IMR-90 (cell line): ENCODE results near the gene RBM15B. TPM values are rescaled to one million over a fixed set of nuclear protein-coding genes. Genes with fewer than 3 reads are reported as not detected.

Experiments
- ATAC-seq: fragments of 200-7000 bp; cut with Tn5 transposase; 2 replicates; pipeline ENCODE4 v1.9.1; 2020; ENCODE audit warnings: low read depth, mild to moderate bottlenecking, moderate library complexity
- BruUV-seq: library from RNA; stranded (reverse); fragments of 400-500 nt; replicated peaks from 2 replicates; lab custom pipeline; 2021; lab: Mats Ljungman, UMichigan
- CTCF ChIA-PET: fragments of 300-600 bp; formaldehyde crosslinking; extraction: SDS; loops from one replicate; lab custom pipeline; 2021; ENCODE audit warnings: antibody characterized with exemption; lab: Yijun Ruan, JAX
- POLR2A ChIA-PET: fragments of 300-600 bp; sonication (Branson Sonifier 250); formaldehyde crosslinking; loops from one replicate; lab custom pipeline; 2022; ENCODE audit warnings: antibody characterized with exemption; ENCODE audit not compliant: unreplicated experiment; lab: Charles Lee
- DNase-seq: peaks from one replicate; pipeline ENCODE4 v3.0.0; 2013
- H2AFZ ChIP-seq: replicated peaks from 2 replicates; pipeline ENCODE3; 2013; ENCODE audit warnings: low read length, mild to moderate bottlenecking; ENCODE audit not compliant: poor library complexity
- H2AK5ac ChIP-seq: 2 replicates; pipeline ENCODE4 v1.6.1; 2013; ENCODE audit warnings: low read depth, low read length, inconsistent platforms
- H2AK9ac ChIP-seq: replicated peaks from 2 replicates; pipeline ENCODE3; 2013; ENCODE audit warnings: mild to moderate bottlenecking, low read depth, low read length, moderate library complexity; ENCODE audit not compliant: poor library complexity
- H2BK120ac ChIP-seq: 2 replicates; pipeline ENCODE4 v1.6.1; 2013; ENCODE audit warnings: low read depth, low read length, inconsistent platforms
- H2BK15ac ChIP-seq: 3 replicates; pipeline ENCODE4 v1.6.1; 2013; ENCODE audit warnings: low read depth, low read length, inconsistent platforms
- H2BK20ac ChIP-seq: 2 replicates; pipeline ENCODE4 v1.6.1; 2013; ENCODE audit warnings: low read depth, mild to moderate bottlenecking, inconsistent platforms, low read length, moderate library complexity
- H2BK5ac ChIP-seq: 2 replicates; pipeline ENCODE4 v1.6.1; 2013; ENCODE audit warnings: mild to moderate bottlenecking, low read depth, low read length, inconsistent platforms; ENCODE audit not compliant: poor library complexity, severe bottlenecking
- H3K14ac ChIP-seq: replicated peaks from 2 replicates; pipeline ENCODE4 v1.6.1; 2013; ENCODE audit warnings: low read depth, low read length, inconsistent platforms
- H3K18ac ChIP-seq: 2 replicates; pipeline ENCODE4 v1.6.1; 2013; ENCODE audit warnings: low read depth, low read length, control low read depth
- H3K23ac ChIP-seq: 2 replicates; pipeline ENCODE4 v1.6.1; 2013; ENCODE audit warnings: low read depth, low read length, inconsistent platforms
- H3K27ac ChIP-seq: 2 replicates; pipeline ENCODE4 v1.5.1; 2013; ENCODE audit warnings: mild to moderate bottlenecking, control low read depth, low read length; ENCODE audit not compliant: insufficient read depth
- H3K27me3 ChIP-seq: 2 replicates; pipeline ENCODE4 v1.6.1; 2013; ENCODE audit warnings: low read length; ENCODE audit not compliant: control insufficient read depth, insufficient read depth
- H3K36me3 ChIP-seq: 2 replicates; pipeline ENCODE4 v1.6.1; 2013; ENCODE audit warnings: low read length, mixed read lengths; ENCODE audit not compliant: control insufficient read depth, insufficient read depth
- H3K4ac ChIP-seq: 2 replicates; pipeline ENCODE4 v1.6.1; 2013; ENCODE audit warnings: low read depth, low read length, inconsistent platforms
- H3K4me1 ChIP-seq: 2 replicates; pipeline ENCODE4 v1.6.1; 2013; ENCODE audit warnings: low read length, mixed read lengths; ENCODE audit not compliant: control insufficient read depth, insufficient read depth
- H3K4me2 ChIP-seq: 2 replicates; pipeline ENCODE4 v1.6.1; 2013; ENCODE audit warnings: low read depth, mild to moderate bottlenecking, control low read depth, low read length, moderate library complexity
- H3K4me3 ChIP-seq: 2 replicates; pipeline ENCODE4 v1.5.1; 2013; ENCODE audit warnings: low read depth, mild to moderate bottlenecking, control low read depth, low read length, moderate library complexity; ENCODE audit not compliant: insufficient read depth
- H3K56ac ChIP-seq: 2 replicates; pipeline ENCODE4 v1.6.1; 2013; ENCODE audit warnings: low read length, inconsistent platforms; ENCODE audit not compliant: insufficient read depth; ENCODE audit errors: extremely low read depth
- H3K79me1 ChIP-seq, 2 experiments: 2 replicates each; pipeline ENCODE4 v1.6.1; 2013; ENCODE audit warnings: low read length in 2 of 2, inconsistent platforms in 1 of 2, low read depth in 1 of 2
- H3K9ac ChIP-seq: 2 replicates; pipeline ENCODE4 v1.6.1; 2013; ENCODE audit warnings: low read depth, low read length, control low read depth
- H3K9me1 ChIP-seq: 2 replicates; pipeline ENCODE4 v1.6.1; 2013; ENCODE audit warnings: low read length, inconsistent platforms; ENCODE audit not compliant: insufficient read depth
- H3K9me3 ChIP-seq: 2 replicates; pipeline ENCODE4 v1.6.1; 2013; ENCODE audit warnings: low read length; ENCODE audit not compliant: control insufficient read depth, insufficient read depth
- H4K20me1 ChIP-seq: 2 replicates; pipeline ENCODE4 v1.6.1; 2013; ENCODE audit warnings: low read length, inconsistent platforms; ENCODE audit not compliant: insufficient read depth
- H4K5ac ChIP-seq: 2 replicates; pipeline ENCODE4 v1.6.1; 2013; ENCODE audit warnings: mild to moderate bottlenecking, low read depth, low read length, control low read depth
- H4K8ac ChIP-seq, 2 experiments: 2 replicates each; pipeline ENCODE4 v1.6.1; 2013; ENCODE audit warnings: low read depth in 2 of 2, low read length in 2 of 2, control low read depth in 1 of 2, inconsistent platforms in 1 of 2
- H4K91ac ChIP-seq: 2 replicates; pipeline ENCODE4 v1.6.1; 2013; ENCODE audit warnings: low read depth, low read length, inconsistent platforms; ENCODE audit not compliant: insufficient read depth
- BHLHE40 ChIP-seq: fragments of 150-350 bp; IDR thresholded peaks from 2 replicates; pipeline ENCODE4 v1.6.1; 2016; ENCODE audit warnings: mild to moderate bottlenecking, low read depth, low read length
- CTCF ChIP-seq: conservative IDR thresholded peaks from 2 replicates; pipeline ENCODE4 v1.5.1; 2012; ENCODE audit warnings: mild to moderate bottlenecking, low read depth, low read length, improper control_type of control experiment
- ELK1 ChIP-seq: fragments of 150-350 bp; IDR thresholded peaks from 2 replicates; pipeline ENCODE4 v1.6.1; 2016; ENCODE audit warnings: low read depth, mild to moderate bottlenecking, low read length, moderate library complexity, borderline replicate concordance
- FOS ChIP-seq: fragments of 150-350 bp; IDR thresholded peaks from 2 replicates; pipeline ENCODE4 v1.6.1; 2016; ENCODE audit warnings: low read depth, low read length
- MAFK ChIP-seq: IDR thresholded peaks from 2 replicates; pipeline ENCODE4 v1.6.1; 2012; ENCODE audit warnings: low read depth, low read length, improper control_type of control experiment
- POLR2A ChIP-seq: IDR thresholded peaks from 2 replicates; pipeline ENCODE4 v1.6.1; 2012; ENCODE audit warnings: mild to moderate bottlenecking, low read depth, low read length
- RFX5 ChIP-seq: IDR thresholded peaks from 2 replicates; pipeline ENCODE4 v1.8.0; 2012; ENCODE audit warnings: low read depth, mild to moderate bottlenecking, low read length, moderate library complexity
- SMC3 ChIP-seq: fragments of 150-350 bp; IDR thresholded peaks from 2 replicates; pipeline ENCODE4 v1.6.1; 2016; ENCODE audit warnings: low read depth, mild to moderate bottlenecking, antibody characterized with exemption, low read length, moderate library complexity
- USF2 ChIP-seq: fragments of 150-350 bp; IDR thresholded peaks from 2 replicates; pipeline ENCODE4 v1.6.1; 2017; ENCODE audit warnings: mild to moderate bottlenecking, antibody characterized with exemption, low read length, low read depth
- WGBS, 2 experiments: methylation state at CpG; one replicate each; pipeline versions ENCODE4 v1.1.5 to v1.1.7; 2013; ENCODE audit warnings: missing lambda C conversion rate in 2 of 2; ENCODE audit not compliant: insufficient read length in 1 of 2; ENCODE audit errors: extremely low coverage in 2 of 2; 5-methylcytosine and 5-hydroxymethylcytosine counted together
- dilution Hi-C: fragments of 300-500 bp; cut with HindIII; formaldehyde crosslinking; loops from one replicate; pipeline ENCODE4 v1.14.3; 2018; ENCODE audit warnings: low sequenced_read_pairs; ENCODE audit not compliant: unreplicated experiment
- in situ Hi-C: fragments of 300-500 bp; cut with MboI; formaldehyde crosslinking; loops from 3 replicates; pipeline ENCODE4 v1.14.3; 2019; ENCODE audit warnings: low sequenced_read_pairs, inconsistent platforms, mixed read lengths
- intact Hi-C: fragments of 100-400 bp; cut with micrococcal nuclease; formaldehyde crosslinking; loops from 2 replicates; pipeline ENCODE4 v1.10.0; 2022
- polyA plus RNA-seq, 3 experiments: library from polyadenylated mRNA; depleted of rRNA; stranded (reverse); fragments of >200 nt; gene quantifications; 2 replicates each; pipeline ENCODE4 v1.2.3, GENCODE V29; 2012; ENCODE audit warnings: low replicate concordance in 1 of 3
- total RNA-seq: library from RNA; depleted of rRNA; stranded (reverse); fragments of >200 nt; gene quantifications from 2 replicates; pipeline ENCODE4 v1.2.3, GENCODE V29; 2012

Gene RBM15B
- total and polyA plus RNA-seq, 2 of the 4 experiments (the other 2 are of a cell fraction), result 16.2 to 17.4 TPM

- DNase-seq (no peak), ATAC-seq (no peak)
- peaks cover 14% of the 10 kb centered on the region for H3K27me3 ChIP-seq
- H2BK20ac ChIP-seq, result no peak overlapping the region
- dilution Hi-C loops, result loop anchor here (25.0 kb wide), 1 partner anchor 249 kb away; no protein-coding TSS in a partner anchor
- no peak overlapping the region for H2AK5ac ChIP-seq
- CTCF ChIA-PET, result interaction anchor here (0.9 kb wide), 1 partner anchor 51 kb away, joined by 3 read pairs; no protein-coding TSS in a partner anchor
- no peak overlapping the region for H2BK15ac ChIP-seq
- H3K4ac ChIP-seq, result no peak overlapping the region
- H4K5ac ChIP-seq, result no peak overlapping the region
- H3K27ac ChIP-seq, result no peak overlapping the region
- no peak overlapping the region for H3K18ac ChIP-seq
- H2BK5ac ChIP-seq, result no peak overlapping the region
- H3K79me1 ChIP-seq, result no peaks in the 10 kb centered on the region
- in situ Hi-C loops, result no loop called here
- TF ChIP-seq ELK1 (no peak), SMC3 (no peak), MAFK (no peak), FOS (no peak), BHLHE40 (no peak), RFX5 (no peak), USF2 (no peak), POLR2A (no peak), CTCF (no peak)
- no peak overlapping the region for H3K9ac ChIP-seq
- peak overlapping the region; percentile 21 for H2AFZ ChIP-seq
- H3K9me3 ChIP-seq, result no peaks in the 10 kb centered on the region
- H4K8ac ChIP-seq, result no peak overlapping the region
- intact Hi-C loops, result no loop called here
- WGBS, 2 experiments, result 59% methylated on average over 3 of the region's 6 CpGs; no CpG with 5 or more reads in 1 of the 2 experiments
- H2AK9ac ChIP-seq, result no peak overlapping the region
- no peak overlapping the region for H3K56ac ChIP-seq
- POLR2A ChIA-PET, result interaction anchor here (0.6 kb wide), 1 partner anchor 32 kb away, joined by 3 read pairs; no protein-coding TSS in a partner anchor
- no peak overlapping the region for H3K4me3 ChIP-seq
- no peak overlapping the region for H3K23ac ChIP-seq
- no peak overlapping the region for H3K4me2 ChIP-seq
- BruUV-seq, result no TSS peak
- H4K20me1 ChIP-seq, result no peaks in the 10 kb centered on the region
- no peak overlapping the region for H3K14ac ChIP-seq
- H4K91ac ChIP-seq, result no peak overlapping the region
- H2BK120ac ChIP-seq, result no peak overlapping the region
- no peaks in the 10 kb centered on the region for H3K36me3 ChIP-seq
- no peaks in the 10 kb centered on the region for H3K4me1 ChIP-seq
- no peaks in the 10 kb centered on the region for H3K9me1 ChIP-seq
Observed at GRCh38 chr3:51361746-51362145, 29.3 kb upstream of the RBM15B start.
